Measurements from ENCODE around the gene MICB. TPM values are rescaled to one million over a fixed set of nuclear protein-coding genes. Genes with fewer than 3 reads are reported as not detected.
"Not testable (repeated sequence)": the region's sequence is repeated elsewhere in the genome, so short reads cannot be mapped to it uniquely, and the experiment has no call there.

MICB gene
- total and polyA plus RNA-seq, 4 donors, result 1.4 to 2.8 (median 1.7) TPM

DNA sequence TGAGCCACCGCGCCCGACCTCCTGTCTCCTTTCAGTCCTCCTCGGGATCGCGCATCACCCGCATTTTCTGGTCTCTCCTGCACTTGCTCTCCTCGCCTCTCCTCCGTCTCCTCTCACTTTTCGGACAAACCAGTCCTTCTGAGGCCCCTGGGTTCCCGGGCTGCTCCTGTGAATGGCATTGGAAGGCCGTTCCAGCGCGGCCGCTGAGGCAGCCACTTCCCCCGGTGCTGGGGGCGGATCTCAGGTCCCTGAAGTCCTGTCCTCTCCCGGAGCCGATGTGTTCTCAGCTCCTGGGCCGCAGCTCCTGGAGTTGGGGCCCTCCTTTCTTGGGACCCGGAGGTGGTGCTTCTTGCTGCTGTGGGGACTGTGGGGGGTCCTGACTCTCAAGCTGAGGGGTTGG lies 803 bp downstream of the MICB start:
- Histone ChIP-seq H3K27me3 (ENCODE audit: control insufficient read depth, insufficient read depth, low read length) (peaks cover 58% of the 10 kb centered on the region), H3K9me3 (ENCODE audit: control insufficient read depth, insufficient read depth, low read length) (no peaks in the 10 kb centered on the region), H3K4me1 (ENCODE audit: control insufficient read depth, insufficient read depth, low read length) (peaks cover 28% of the 10 kb centered on the region), H3K27ac (ENCODE audit: low read depth, low read length) (no peak overlapping the region), H3K36me3 (ENCODE audit: control insufficient read depth, insufficient read depth, low read length) (no peaks in the 10 kb centered on the region), H3K4me3 (ENCODE audit: low read depth, low read length) (no peak overlapping the region)
- 3% methylated on average over 20 of the region's 21 CpGs for WGBS (ENCODE audit: insufficient coverage)
- no peak for DNase-seq (ENCODE audit: low read depth in 4 of 6, low spot score in 6 of 6)

DNA sequence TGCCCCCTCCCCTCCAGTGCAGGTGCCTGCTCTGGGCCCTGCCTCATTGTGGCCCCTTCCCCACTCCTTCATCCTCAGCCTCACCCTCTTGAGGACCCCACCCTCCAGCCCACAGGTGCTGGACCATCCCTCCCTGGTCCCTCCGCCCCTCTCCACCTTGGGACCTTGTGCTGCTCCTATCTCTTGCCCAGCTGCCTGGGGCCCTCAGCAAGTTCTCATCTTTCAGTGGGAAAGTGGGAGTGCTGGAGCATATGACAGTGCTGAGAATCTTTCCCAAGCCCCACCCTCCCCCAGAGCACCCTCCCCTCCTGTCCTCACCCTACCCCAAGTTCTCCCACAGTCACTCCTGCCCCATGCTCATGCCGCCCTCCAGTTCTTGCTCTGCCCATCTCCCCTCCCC lies 1.7 kb downstream of the MICB start:
- Histone ChIP-seq H3K4me1 (ENCODE audit: control insufficient read depth, insufficient read depth, low read length) (peaks cover 19% of the 10 kb centered on the region), H3K27me3 (ENCODE audit: control insufficient read depth, insufficient read depth, low read length) (peaks cover 50% of the 10 kb centered on the region)
- DNase-seq (ENCODE audit: low read depth in 4 of 6, low spot score in 6 of 6); H3K36me3 ChIP-seq (ENCODE audit: control insufficient read depth, insufficient read depth, low read length); H3K4me3 ChIP-seq (ENCODE audit: low read depth, low read length); H3K9me3 ChIP-seq (ENCODE audit: control insufficient read depth, insufficient read depth, low read length); H3K27ac ChIP-seq (ENCODE audit: low read depth, low read length): not testable (repeated sequence)
- no CpG with 5 or more reads among the region's 2 CpGs for WGBS (ENCODE audit: insufficient coverage)

DNA sequence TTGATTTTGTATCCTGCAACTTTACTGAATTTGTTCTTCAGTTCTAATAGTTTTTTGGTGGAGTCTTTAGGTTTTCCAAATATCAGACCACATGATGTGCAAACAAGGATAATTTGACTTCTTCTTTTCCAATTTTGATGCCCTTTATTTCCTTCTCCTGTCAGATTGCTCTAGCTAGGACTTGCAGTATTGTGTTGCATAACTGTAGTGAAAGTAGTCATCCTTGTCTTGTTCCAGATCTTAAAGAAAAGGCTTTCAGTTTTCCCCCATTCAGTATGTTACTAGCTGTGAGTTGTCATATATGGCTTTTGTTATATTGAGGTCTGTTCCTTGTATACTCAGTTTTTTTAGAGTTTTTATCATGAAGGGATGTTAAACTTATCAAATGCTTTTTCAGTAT lies 4.6 kb downstream of the MICB start:
- Histone ChIP-seq H3K27me3 (ENCODE audit: control insufficient read depth, insufficient read depth, low read length) (peaks cover 27% of the 10 kb centered on the region), H3K27ac (ENCODE audit: low read depth, low read length) (no peak overlapping the region), H3K36me3 (ENCODE audit: control insufficient read depth, insufficient read depth, low read length) (no peaks in the 10 kb centered on the region), H3K9me3 (ENCODE audit: control insufficient read depth, insufficient read depth, low read length) (no peaks in the 10 kb centered on the region), H3K4me1 (ENCODE audit: control insufficient read depth, insufficient read depth, low read length) (peaks cover 15% of the 10 kb centered on the region), H3K4me3 (ENCODE audit: low read depth, low read length) (no peak overlapping the region)
- DNase-seq (ENCODE audit: low read depth in 4 of 6, low spot score in 6 of 6), result no peak

DNA sequence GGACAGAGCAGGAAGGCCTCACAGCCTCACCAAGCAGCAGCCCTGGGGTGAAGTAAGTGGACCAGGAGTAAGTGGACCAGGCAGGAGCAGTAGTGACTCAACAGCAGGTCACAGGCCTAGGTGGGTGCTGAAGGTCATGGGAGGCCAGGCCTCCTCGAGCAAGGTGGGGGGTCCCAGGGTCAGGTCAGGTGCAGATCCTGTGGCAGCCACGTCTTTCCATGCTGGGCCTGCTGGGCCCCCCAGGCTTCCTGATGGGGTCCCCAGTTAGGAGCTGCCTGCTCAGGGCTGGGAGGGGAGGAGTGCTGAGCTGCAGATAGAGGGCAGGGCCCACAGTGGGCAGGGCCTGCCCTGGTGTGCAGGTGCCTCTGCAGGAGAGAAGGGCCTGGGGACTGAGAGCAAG lies 11.1 kb downstream of the MICB start:
- 54% methylated on average over 2 of the region's 2 CpGs for WGBS (ENCODE audit: insufficient coverage)
- not testable (repeated sequence) for H3K27ac ChIP-seq (ENCODE audit: low read depth, low read length); H3K4me1 ChIP-seq (ENCODE audit: control insufficient read depth, insufficient read depth, low read length); H3K36me3 ChIP-seq (ENCODE audit: control insufficient read depth, insufficient read depth, low read length); H3K9me3 ChIP-seq (ENCODE audit: control insufficient read depth, insufficient read depth, low read length); DNase-seq (ENCODE audit: low read depth in 4 of 6, low spot score in 6 of 6); H3K27me3 ChIP-seq (ENCODE audit: control insufficient read depth, insufficient read depth, low read length); H3K4me3 ChIP-seq (ENCODE audit: low read depth, low read length)

DNA sequence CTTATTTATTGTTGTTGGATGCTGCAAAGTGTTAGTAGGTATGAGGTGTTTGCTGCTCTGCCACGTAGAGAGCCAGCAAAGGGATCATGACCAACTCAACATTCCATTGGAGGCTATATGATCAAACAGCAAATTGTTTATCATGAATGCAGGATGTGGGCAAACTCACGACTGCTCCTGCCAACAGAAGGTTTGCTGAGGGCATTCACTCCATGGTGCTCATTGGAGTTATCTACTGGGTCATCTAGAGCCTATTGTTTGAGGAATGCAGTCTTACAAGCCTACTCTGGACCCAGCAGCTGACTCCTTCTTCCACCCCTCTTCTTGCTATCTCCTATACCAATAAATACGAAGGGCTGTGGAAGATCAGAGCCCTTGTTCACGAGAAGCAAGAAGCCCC lies 12.1 kb downstream of the MICB start:
- H3K9me3 ChIP-seq (ENCODE audit: control insufficient read depth, insufficient read depth, low read length), result no peaks in the 10 kb centered on the region
- DNase-seq (ENCODE audit: low read depth in 4 of 6, low spot score in 6 of 6), result no peak
- H3K36me3 ChIP-seq (ENCODE audit: control insufficient read depth, insufficient read depth, low read length), result no peaks in the 10 kb centered on the region
- H3K4me1 ChIP-seq (ENCODE audit: control insufficient read depth, insufficient read depth, low read length), result no peaks in the 10 kb centered on the region
- peaks cover 6% of the 10 kb centered on the region for H3K27me3 ChIP-seq (ENCODE audit: control insufficient read depth, insufficient read depth, low read length)
- H3K4me3 ChIP-seq (ENCODE audit: low read depth, low read length), result no peak overlapping the region
- 65% methylated on average over 3 of the region's 4 CpGs for WGBS (ENCODE audit: insufficient coverage)
- no peak overlapping the region for H3K27ac ChIP-seq (ENCODE audit: low read depth, low read length)

DNA sequence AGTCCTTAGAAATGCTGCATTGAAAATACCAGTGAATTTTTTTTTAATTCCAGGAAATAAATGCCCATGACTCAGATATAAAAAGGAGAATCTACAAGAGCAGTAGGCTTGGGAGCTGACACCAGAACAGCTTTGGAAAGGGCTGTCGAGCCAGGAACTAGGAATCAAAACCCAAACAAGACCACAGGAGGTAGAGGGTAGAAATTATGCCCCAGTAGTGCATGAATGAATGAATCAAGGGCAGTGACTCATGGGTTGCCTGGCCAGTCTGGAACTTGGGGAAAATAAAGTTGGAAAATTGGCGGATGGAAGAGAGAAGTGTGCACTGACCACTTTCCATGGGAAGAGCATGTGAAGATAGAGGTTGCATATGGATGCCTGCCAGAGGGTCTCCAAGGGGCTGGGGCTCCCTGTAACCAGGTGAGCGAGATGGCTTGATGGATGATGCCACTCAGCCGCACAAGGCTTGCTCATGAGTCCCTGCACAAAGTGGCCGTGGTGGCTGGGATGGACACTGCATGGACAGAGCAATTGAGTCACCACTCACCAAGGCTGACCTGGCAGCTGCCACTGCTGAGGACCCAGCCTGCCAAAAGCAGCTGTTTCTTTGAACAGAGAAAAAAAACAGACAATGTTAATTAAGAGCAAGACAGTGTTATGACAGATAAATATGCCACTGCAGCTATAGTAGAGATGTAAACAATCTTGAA lies 15.7 kb downstream of the MICB start:
- H3K27me3 ChIP-seq (ENCODE audit: control insufficient read depth, insufficient read depth, low read length), result peaks cover 7% of the 10 kb centered on the region
- WGBS (ENCODE audit: insufficient coverage), result 82% methylated on average over 5 of the region's 5 CpGs

DNA sequence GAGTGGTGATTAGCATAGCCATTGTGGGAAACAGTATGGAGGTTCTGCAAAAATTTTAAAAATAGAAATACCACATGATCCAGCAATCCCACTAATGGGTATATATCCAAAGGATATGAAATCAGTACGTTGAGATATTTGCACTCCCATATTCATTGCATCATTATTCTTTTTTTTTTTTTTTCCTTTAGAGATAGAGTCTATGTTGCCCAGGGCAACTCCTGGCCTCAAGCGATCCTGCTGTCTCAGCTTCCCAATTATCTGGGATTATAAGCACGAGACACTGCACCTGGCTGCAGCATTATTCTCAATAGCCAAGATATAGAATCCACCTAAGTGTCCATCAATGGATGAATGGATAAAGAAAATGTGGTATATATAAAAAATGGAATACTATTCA lies 23.9 kb downstream of the MICB start:
- no peak overlapping the region for H3K4me3 ChIP-seq (ENCODE audit: low read depth, low read length)
- H3K4me1 ChIP-seq (ENCODE audit: control insufficient read depth, insufficient read depth, low read length), result no peaks in the 10 kb centered on the region
- WGBS (ENCODE audit: insufficient coverage), result no CpG with 5 or more reads among the region's 3 CpGs
- H3K27ac ChIP-seq (ENCODE audit: low read depth, low read length), result no peak overlapping the region
- H3K36me3 ChIP-seq (ENCODE audit: control insufficient read depth, insufficient read depth, low read length), result no peaks in the 10 kb centered on the region
- no peaks in the 10 kb centered on the region for H3K9me3 ChIP-seq (ENCODE audit: control insufficient read depth, insufficient read depth, low read length)
- no peak for DNase-seq (ENCODE audit: low read depth in 4 of 6, low spot score in 6 of 6)
- H3K27me3 ChIP-seq (ENCODE audit: control insufficient read depth, insufficient read depth, low read length), result no peaks in the 10 kb centered on the region

More for the DNA sequence above, 15.7 kb downstream of the MICB start:
- no peak overlapping the region for H3K4me3 ChIP-seq (ENCODE audit: low read depth, low read length)
- H3K27ac ChIP-seq (ENCODE audit: low read depth, low read length), result no peak overlapping the region
- no peak for DNase-seq (ENCODE audit: low read depth in 4 of 6, low spot score in 6 of 6)
- H3K4me1 ChIP-seq (ENCODE audit: control insufficient read depth, insufficient read depth, low read length), result no peaks in the 10 kb centered on the region
- H3K36me3 ChIP-seq (ENCODE audit: control insufficient read depth, insufficient read depth, low read length), result no peaks in the 10 kb centered on the region
- no peaks in the 10 kb centered on the region for H3K9me3 ChIP-seq (ENCODE audit: control insufficient read depth, insufficient read depth, low read length)

DNA sequence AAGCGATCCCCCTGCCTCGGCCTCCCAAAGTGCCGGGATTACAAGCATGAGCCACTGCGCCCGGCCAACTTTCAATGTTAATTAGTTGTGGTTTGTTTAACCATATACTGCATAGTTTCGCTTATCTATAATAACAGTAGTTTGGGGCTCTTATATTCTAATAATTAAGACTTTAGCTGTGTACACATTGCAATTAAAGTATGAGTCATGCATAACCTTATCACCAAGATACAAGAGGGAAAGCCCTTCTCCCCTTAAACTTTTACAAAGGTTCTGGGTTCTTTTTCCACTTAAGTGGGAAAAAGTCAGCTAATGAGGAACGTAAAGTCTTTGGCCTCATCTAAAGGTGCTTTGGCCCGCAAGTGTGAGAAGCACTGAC lies 27.6 kb downstream of the MICB start:
- H3K36me3 ChIP-seq (ENCODE audit: control insufficient read depth, insufficient read depth, low read length), result peaks cover 12% of the 10 kb centered on the region
- WGBS (ENCODE audit: insufficient coverage), result 86% methylated on average over 4 of the region's 8 CpGs
- H3K27ac ChIP-seq (ENCODE audit: low read depth, low read length), result no peak overlapping the region
- no peaks in the 10 kb centered on the region for H3K9me3 ChIP-seq (ENCODE audit: control insufficient read depth, insufficient read depth, low read length)
- no peak overlapping the region for H3K4me3 ChIP-seq (ENCODE audit: low read depth, low read length)
- no peak for DNase-seq (ENCODE audit: low read depth in 4 of 6, low spot score in 6 of 6)
- no peaks in the 10 kb centered on the region for H3K27me3 ChIP-seq (ENCODE audit: control insufficient read depth, insufficient read depth, low read length)
- peaks cover 3% of the 10 kb centered on the region for H3K4me1 ChIP-seq (ENCODE audit: control insufficient read depth, insufficient read depth, low read length)

DNA sequence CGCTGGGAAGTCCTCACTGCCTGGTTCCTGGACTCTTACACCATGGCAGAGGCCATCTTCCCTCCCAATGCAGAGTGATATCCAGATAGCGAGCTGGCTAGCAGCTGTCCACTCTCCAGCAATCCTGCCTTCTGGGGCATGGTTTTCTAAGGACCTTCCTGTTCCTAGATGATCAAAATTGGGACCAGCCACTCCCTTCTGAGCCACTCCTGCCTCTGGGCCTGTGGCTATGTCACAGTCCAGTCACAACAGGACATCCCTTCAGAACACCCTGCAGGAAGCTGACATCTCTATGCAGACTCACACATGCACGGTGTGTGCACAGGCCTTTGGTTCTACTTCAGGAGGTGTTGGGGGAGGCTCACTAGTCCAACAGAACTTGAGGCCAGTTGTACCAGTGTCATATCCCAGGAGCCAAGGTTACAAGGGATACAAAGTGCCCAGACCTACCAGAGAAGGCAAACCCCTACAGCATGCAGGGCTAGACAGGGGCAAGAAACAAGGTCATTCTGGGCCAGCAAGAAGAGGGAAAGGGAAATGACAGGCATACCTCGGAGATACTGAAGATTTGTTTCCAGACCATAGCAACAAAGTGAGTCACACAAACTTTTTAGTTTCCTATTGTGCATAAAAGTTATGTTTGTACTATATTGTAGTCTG lies 28.1 kb downstream of the MICB start:
- Histone ChIP-seq H3K4me1 (ENCODE audit: control insufficient read depth, insufficient read depth, low read length) (peaks cover 3% of the 10 kb centered on the region), H3K4me3 (ENCODE audit: low read depth, low read length) (no peak overlapping the region), H3K27ac (ENCODE audit: low read depth, low read length) (no peak overlapping the region), H3K36me3 (ENCODE audit: control insufficient read depth, insufficient read depth, low read length) (peaks cover 17% of the 10 kb centered on the region), H3K9me3 (ENCODE audit: control insufficient read depth, insufficient read depth, low read length) (no peaks in the 10 kb centered on the region), H3K27me3 (ENCODE audit: control insufficient read depth, insufficient read depth, low read length) (no peaks in the 10 kb centered on the region)
- 94% methylated on average over 2 of the region's 4 CpGs for WGBS (ENCODE audit: insufficient coverage)
- DNase-seq (ENCODE audit: low read depth in 4 of 6, low spot score in 6 of 6), result no peak

DNA sequence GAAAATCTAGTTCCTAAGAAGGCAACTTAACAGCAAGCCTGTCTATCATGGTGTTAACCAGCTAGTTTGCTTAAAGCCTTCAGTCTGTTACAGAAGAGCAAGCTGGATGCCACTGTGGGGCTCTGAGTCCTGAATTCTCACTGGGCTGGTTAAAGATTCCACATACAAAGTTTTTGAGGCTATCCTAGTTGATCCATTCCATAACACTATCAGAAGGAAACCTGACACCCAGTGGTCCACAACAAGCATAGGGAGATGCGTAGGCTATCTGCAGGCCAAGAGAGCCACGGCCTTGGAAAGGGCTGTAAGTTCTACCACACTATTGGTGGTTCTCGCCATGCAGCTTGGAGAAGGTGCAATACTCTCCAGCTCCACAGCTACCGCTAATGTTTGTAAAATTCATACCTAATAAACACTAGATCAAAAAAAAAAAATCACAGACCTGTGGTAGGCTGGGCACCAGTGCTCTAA lies 30.4 kb downstream of the MICB start:
- WGBS (ENCODE audit: insufficient coverage), result 95% methylated on average over 3 of the region's 4 CpGs
- Histone ChIP-seq H3K36me3 (ENCODE audit: control insufficient read depth, insufficient read depth, low read length) (peaks cover 37% of the 10 kb centered on the region), H3K9me3 (ENCODE audit: control insufficient read depth, insufficient read depth, low read length) (no peaks in the 10 kb centered on the region), H3K4me1 (ENCODE audit: control insufficient read depth, insufficient read depth, low read length) (peaks cover 3% of the 10 kb centered on the region), H3K4me3 (ENCODE audit: low read depth, low read length) (no peak overlapping the region), H3K27ac (ENCODE audit: low read depth, low read length) (no peak overlapping the region), H3K27me3 (ENCODE audit: control insufficient read depth, insufficient read depth, low read length) (no peaks in the 10 kb centered on the region)
- no peak for DNase-seq (ENCODE audit: low read depth in 4 of 6, low spot score in 6 of 6)
